T-helper 2 cell (primary cell): ENCODE data around the gene CITED4.
A peak's percentile ranks its signal among the peaks of the same experiment; 100 is the strongest.

Experiments used
- DNase-seq, 5 experiments: peaks; one replicate each; pipeline versions ENCODE4 v3.0.0 to v3.0.0-alpha.2; 2012 to 2022

The CITED4 gene

GRCh38 chr1:40851643-40852042 lies 10.5 kb downstream of the CITED4 start:
- no peak for DNase-seq

GRCh38 chr1:40849801-40850592 lies 12.2 kb downstream of the CITED4 start:
- DNase-seq = peak; percentile 48 to 77 (median 64)

- DNase-seq = no peak
Measured at GRCh38 chr1:40848530-40849189, 13.5 kb downstream of the CITED4 start.

GRCh38 chr1:40847023-40847745 lies 15.0 kb downstream of the CITED4 start:
- no peak for DNase-seq

GRCh38 chr1:40845895-40846294 lies 16.3 kb downstream of the CITED4 start:
- no peak for DNase-seq

- DNase-seq = peak in 1 of 5 experiments; percentile 25
Measured at GRCh38 chr1:40844887-40845878, 17.0 kb downstream of the CITED4 start.

- DNase-seq = no peak
Measured at GRCh38 chr1:40844079-40844478, 18.1 kb downstream of the CITED4 start.

- DNase-seq = no peak
Measured at GRCh38 chr1:40842691-40843090, 19.5 kb downstream of the CITED4 start.

- DNase-seq = no peak
Measured at GRCh38 chr1:40842207-40842606, 20.0 kb downstream of the CITED4 start.

- no peak for DNase-seq
Measured at GRCh38 chr1:40841602-40842001, 20.6 kb downstream of the CITED4 start.

GRCh38 chr1:40840526-40841323 lies 21.4 kb downstream of the CITED4 start:
- DNase-seq = peak in 1 of 5 experiments; percentile 45

- DNase-seq = no peak
Measured at GRCh38 chr1:40839943-40840335, 22.2 kb downstream of the CITED4 start.

GRCh38 chr1:40838980-40839942 lies 22.9 kb downstream of the CITED4 start:
- no peak for DNase-seq

GRCh38 chr1:40838045-40838979 lies 23.9 kb downstream of the CITED4 start:
- DNase-seq = no peak

- no peak for DNase-seq
Measured at GRCh38 chr1:40837601-40838000, 24.6 kb downstream of the CITED4 start.

- DNase-seq = no peak
Measured at GRCh38 chr1:40836283-40836682, 25.9 kb downstream of the CITED4 start.

- no peak for DNase-seq
Measured at GRCh38 chr1:40834968-40835545, 27.1 kb downstream of the CITED4 start.

GRCh38 chr1:40833979-40834378 lies 28.2 kb downstream of the CITED4 start:
- no peak for DNase-seq
